H1 (cell line): ENCODE measurements around the gene GINS2. TPM values are rescaled to one million over a fixed set of nuclear protein-coding genes. Genes with fewer than 3 reads are reported as not detected.

Experiments used
- CTCF ChIA-PET: fragments of 300-600 bp; sonication (Branson Sonifier 250); formaldehyde crosslinking; loops from one replicate; lab custom pipeline; 2021; ENCODE audit not compliant: partially characterized antibody; lab: Charles Lee
- POLR2A ChIA-PET: fragments of 300-600 bp; sonication (Branson Sonifier 250); formaldehyde crosslinking; loops from one replicate; lab custom pipeline; 2021; ENCODE audit warnings: inconsistent platforms; ENCODE audit not compliant: partially characterized antibody; lab: Charles Lee
- DNase-seq, 2 experiments: peaks; one replicate each; pipeline versions ENCODE4 v3.0.0 to v3.0.0-alpha.2; 2010 to 2022; ENCODE audit warnings: low spot score in 2 of 2, low read depth in 1 of 2, mixed read lengths in 1 of 2
- FAIRE-seq: peaks from 2 replicates; lab custom pipeline; 2011; peaks lifted over from hg19 to GRCh38; lab: Jason Lieb, UNC
- H2AFZ ChIP-seq: 2 replicates; pipeline ENCODE4 v1.8.1; 2012; ENCODE audit warnings: low read length, inconsistent platforms
- H2AK5ac ChIP-seq: 2 replicates; pipeline ENCODE4 v1.6.1; 2013; ENCODE audit warnings: low read depth, low read length
- H2BK120ac ChIP-seq: replicated peaks from 2 replicates; pipeline ENCODE3; 2013; ENCODE audit warnings: low read depth, low read length, inconsistent platforms
- H2BK12ac ChIP-seq: 2 replicates; pipeline ENCODE4 v1.6.1; 2013; ENCODE audit warnings: low read depth, low read length
- H2BK15ac ChIP-seq: 2 replicates; pipeline ENCODE4 v1.6.1; 2013; ENCODE audit warnings: low read length
- H2BK20ac ChIP-seq: 2 replicates; pipeline ENCODE4 v1.6.1; 2013; ENCODE audit warnings: low read length
- H2BK5ac ChIP-seq: 2 replicates; pipeline ENCODE4 v1.6.1; 2013; ENCODE audit warnings: low read depth, low read length
- H3K14ac ChIP-seq: 2 replicates; pipeline ENCODE4 v1.6.1; 2013; ENCODE audit warnings: inconsistent platforms; ENCODE audit not compliant: insufficient read length
- H3K18ac ChIP-seq: 2 replicates; pipeline ENCODE4 v1.6.1; 2013; ENCODE audit warnings: low read length; ENCODE audit errors: extremely low read depth
- H3K23ac ChIP-seq: 2 replicates; pipeline ENCODE4 v1.6.1; 2013; ENCODE audit warnings: inconsistent platforms; ENCODE audit not compliant: insufficient read length
- H3K23me2 ChIP-seq: 2 replicates; pipeline ENCODE4 v1.6.1; 2013; ENCODE audit warnings: low read depth, low read length
- H3K27ac ChIP-seq: 2 replicates; pipeline ENCODE4 v1.6.1; 2011; ENCODE audit warnings: low read depth, low read length, inconsistent platforms
- H3K27me3 ChIP-seq, 4 experiments: replicated peaks in 1 of 4; 1 replicate in 1 of 4; 2 replicates in 3 of 4; pipeline versions ENCODE4 v1.6.1 to v1.8.1; 2011 to 2013; ENCODE audit warnings: low read length in 3 of 4, mild to moderate bottlenecking in 3 of 4, inconsistent platforms in 2 of 4, mixed read lengths in 2 of 4, moderate library complexity in 1 of 4; ENCODE audit not compliant: control insufficient read depth in 3 of 4, insufficient read depth in 3 of 4; ENCODE audit errors: extremely low read depth in 1 of 4
- H3K36me3 ChIP-seq, 4 experiments: 2 replicates each; pipeline versions ENCODE4 v1.6.1 to v1.8.1; 2011 to 2013; ENCODE audit warnings: mild to moderate bottlenecking in 4 of 4, low read length in 3 of 4, moderate library complexity in 2 of 4, control low read depth in 1 of 4, inconsistent platforms in 1 of 4; ENCODE audit not compliant: insufficient read depth in 4 of 4, control insufficient read depth in 2 of 4
- H3K4ac ChIP-seq: replicated peaks from 2 replicates; pipeline ENCODE3; 2013; ENCODE audit warnings: low read length, low read depth, mixed read lengths, inconsistent platforms; ENCODE audit not compliant: insufficient read length
- H3K4me1 ChIP-seq, 4 experiments: replicated peaks in 1 of 4; 1 replicate in 1 of 4; 2 replicates in 3 of 4; pipeline versions ENCODE4 v1.6.1 to v1.8.1; 2011 to 2013; ENCODE audit warnings: low read length in 3 of 4, inconsistent platforms in 2 of 4, mixed read lengths in 1 of 4; ENCODE audit not compliant: insufficient read depth in 4 of 4, control insufficient read depth in 3 of 4
- H3K4me2 ChIP-seq, 2 experiments: 2 replicates each; pipeline versions ENCODE4 v1.6.1 to v1.8.1; 2011 to 2013; ENCODE audit warnings: low read depth in 2 of 2, low read length in 2 of 2, control low read depth in 1 of 2, inconsistent platforms in 1 of 2, mild to moderate bottlenecking in 1 of 2; ENCODE audit not compliant: insufficient read depth in 1 of 2
- H3K4me3 ChIP-seq, 4 experiments: fragments of 200-600, 300-600 bp in 1 of 4; sonication (generic), shearing (Covaris generic), sonication (Bioruptor Twin) in 1 of 4; 2 replicates each; pipeline versions ENCODE4 v1.5.1 to v1.8.1; 2011 to 2016; ENCODE audit warnings: low read length in 4 of 4, low read depth in 3 of 4, control low read depth in 2 of 4, inconsistent platforms in 2 of 4, mild to moderate bottlenecking in 2 of 4, mixed read lengths in 1 of 4, moderate library complexity in 1 of 4; ENCODE audit not compliant: insufficient read depth in 2 of 4; ENCODE audit errors: extremely low read depth in 1 of 4
- H3K56ac ChIP-seq: replicated peaks from 2 replicates; pipeline ENCODE3; 2013; ENCODE audit warnings: low read depth, mild to moderate bottlenecking, mixed read lengths, low read length, inconsistent platforms; ENCODE audit not compliant: insufficient read length
- H3K79me1 ChIP-seq: 2 replicates; pipeline ENCODE4 v1.6.1; 2013; ENCODE audit warnings: low read depth, low read length, control low read depth
- H3K79me2 ChIP-seq, 2 experiments: 2 replicates each; pipeline versions ENCODE4 v1.6.1 to v1.8.1; 2012 to 2013; ENCODE audit warnings: low read length in 2 of 2, mild to moderate bottlenecking in 2 of 2, inconsistent platforms in 1 of 2; ENCODE audit not compliant: insufficient read depth in 2 of 2, control insufficient read depth in 1 of 2
- H3K9ac ChIP-seq, 4 experiments: replicated peaks in 1 of 4; 1 replicate in 1 of 4; 2 replicates in 3 of 4; pipeline versions ENCODE4 v1.6.1 to v1.8.1; 2011 to 2013; ENCODE audit warnings: low read depth in 3 of 4, low read length in 3 of 4, control low read depth in 2 of 4, mild to moderate bottlenecking in 2 of 4, moderate library complexity in 2 of 4, inconsistent platforms in 1 of 4; ENCODE audit errors: extremely low read depth in 1 of 4
- H3K9me3 ChIP-seq, 2 experiments: 2 replicates each; pipeline versions ENCODE4 v1.6.1 to v1.8.1; 2012 to 2013; ENCODE audit warnings: mild to moderate bottlenecking in 2 of 2, moderate library complexity in 2 of 2, control low read depth in 1 of 2, inconsistent platforms in 1 of 2, low read depth in 1 of 2, low read length in 1 of 2, mixed read lengths in 1 of 2; ENCODE audit not compliant: insufficient read depth in 2 of 2
- H4K20me1 ChIP-seq, 2 experiments: replicated peaks in 1 of 2; 2 replicates each; pipeline versions ENCODE3 to v1.8.1; 2011 to 2013; ENCODE audit warnings: inconsistent platforms in 2 of 2, low read length in 2 of 2, mild to moderate bottlenecking in 1 of 2; ENCODE audit not compliant: insufficient read depth in 2 of 2, control insufficient read depth in 1 of 2
- H4K5ac ChIP-seq: 2 replicates; pipeline ENCODE4 v1.6.1; 2013; ENCODE audit warnings: low read length, low read depth, mixed read lengths, inconsistent platforms; ENCODE audit not compliant: insufficient read length
- H4K8ac ChIP-seq: 2 replicates; pipeline ENCODE4 v1.8.0; 2013; ENCODE audit warnings: mild to moderate bottlenecking, moderate library complexity, low read length, inconsistent platforms; ENCODE audit not compliant: insufficient read depth; ENCODE audit errors: extremely low read depth
- H4K91ac ChIP-seq: replicated peaks from 2 replicates; pipeline ENCODE3; 2013; ENCODE audit warnings: low read length, mixed read lengths, inconsistent platforms; ENCODE audit not compliant: insufficient read length
- ASH2L ChIP-seq: fragments of 200-600, 300-600 bp; sonication (generic); IDR thresholded peaks from one replicate; pipeline ENCODE4 v1.7.1; 2017; ENCODE audit warnings: low read length
- CTBP2 ChIP-seq: IDR thresholded peaks from 2 replicates; pipeline ENCODE4 v1.7.0; 2011; ENCODE audit warnings: borderline replicate concordance, mild to moderate bottlenecking, moderate library complexity, mixed read lengths, low read length; ENCODE audit not compliant: insufficient read depth, insufficient read length
- EZH2 ChIP-seq: fragments of 200-600 bp; sonication (generic); IDR thresholded peaks from 2 replicates; pipeline ENCODE4 v1.7.1; 2012; ENCODE audit warnings: low read depth, mild to moderate bottlenecking, moderate library complexity, low read length, inconsistent platforms; ENCODE audit not compliant: severe bottlenecking
- JUND ChIP-seq: IDR thresholded peaks from 2 replicates; pipeline ENCODE4 v1.6.1; 2011; ENCODE audit warnings: mild to moderate bottlenecking, improper control_type of control experiment, low read length
- MAFK ChIP-seq: IDR thresholded peaks from 2 replicates; pipeline ENCODE4 v1.6.1; 2012; ENCODE audit warnings: low read depth, mild to moderate bottlenecking, improper control_type of control experiment, low read length
- RFX5 ChIP-seq: IDR thresholded peaks from 2 replicates; pipeline ENCODE4 v1.6.1; 2011; ENCODE audit warnings: low read depth, low read length, improper control_type of control experiment, borderline replicate concordance
- SP4 ChIP-seq: IDR thresholded peaks from 2 replicates; pipeline ENCODE4 v1.6.1; 2012; ENCODE audit warnings: low read length, inconsistent platforms
- WGBS, 2 experiments: shearing (Covaris generic) in 1 of 2; methylation state at CpG; one replicate each; pipeline versions ENCODE4 v1.1.6 to v1.1.7; 2013 to 2015; ENCODE audit warnings: low lambda C conversion rate in 2 of 2, mixed read lengths in 2 of 2, inconsistent platforms in 1 of 2, low coverage in 1 of 2, missing lambda C conversion rate in 1 of 2; ENCODE audit not compliant: insufficient replicate concordance in 2 of 2, insufficient coverage in 1 of 2, insufficient read length in 1 of 2; ENCODE audit errors: extremely low coverage in 1 of 2, missing lambda C conversion rate in 1 of 2; 5-methylcytosine and 5-hydroxymethylcytosine counted together
- polyA plus RNA-seq, 7 experiments: library from polyadenylated mRNA; depleted of rRNA in 3 of 7; stranded (reverse) in 5 of 7; unstranded in 2 of 7; fragments of >200 nt in 5 of 7; fragments of 200-250 nt in 2 of 7; gene quantifications; 1 replicate in 5 of 7; 2 replicates in 1 of 7; 4 replicates in 1 of 7; pipeline versions ENCODE4 v1.2.1 to v1.2.3, GENCODE V29; 2011 to 2013; ENCODE audit warnings: missing spikeins in 2 of 7, mixed read lengths in 2 of 7
- total RNA-seq: library from RNA; stranded (reverse); fragmentation: NEBNext Ultra II Directional; extraction: Animal tissue kit (Norgen Biotek cat#: 25700); gene quantifications from 2 replicates; pipeline ENCODE4 v1.2.1, GENCODE V29; 2021

Gene GINS2
- total and polyA plus RNA-seq, 2 of the 8 experiments (the other 6 are each of a cell fraction or from before 2014, with no cell fraction given): 29.4 to 59.1 TPM

DNA sequence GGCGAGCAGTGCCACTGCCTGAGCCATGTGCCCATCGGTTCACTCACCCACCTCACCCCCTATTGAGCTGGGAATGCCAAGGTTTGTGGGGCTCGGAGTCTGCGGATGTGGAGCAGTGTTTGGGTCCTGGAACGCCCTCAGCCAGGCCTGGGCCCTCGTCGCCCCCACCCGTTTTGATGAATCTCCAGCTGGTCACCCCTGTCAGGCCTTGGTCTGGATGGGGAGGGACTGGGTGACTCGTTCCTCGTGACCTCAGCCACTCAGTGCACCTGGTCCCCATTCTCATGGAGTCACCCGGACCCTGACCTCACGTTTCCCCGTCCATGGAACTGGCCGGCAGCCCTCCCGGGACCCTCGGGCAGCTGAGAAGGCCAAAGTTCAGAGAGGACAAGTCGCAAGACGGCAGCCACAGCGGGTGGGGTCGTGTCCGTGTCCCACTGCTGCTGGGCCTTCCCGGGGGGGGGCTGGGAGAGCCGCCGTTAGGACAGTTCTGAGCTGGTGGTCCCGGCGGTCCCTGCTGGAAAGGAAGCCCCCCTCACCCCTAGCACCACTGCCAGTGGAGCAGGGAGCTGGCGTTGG, 52.4 kb downstream of the GINS2 start:
- no peak overlapping the region for H4K5ac ChIP-seq
- 86% methylated on average over 22 of the region's 27 CpGs; no CpG with 5 or more reads in 1 of the 2 experiments for WGBS, 2 experiments
- no peak overlapping the region for H2BK20ac ChIP-seq
- TF ChIP-seq SP4 (no peak), MAFK (no peak), RFX5 (no peak), JUND (no peak), CTBP2 (no peak), ASH2L (no peak), EZH2 (no peak)
- no peak overlapping the region for H4K91ac ChIP-seq
- H3K36me3 ChIP-seq: peaks cover 0 to 11% (median 0%) of the 10 kb centered on the region in 4 experiments; a peak in 4 of 8 replicates
- H2BK12ac ChIP-seq: no peak overlapping the region
- peaks cover 43 to 65% of the 10 kb centered on the region in 2 experiments for H4K20me1 ChIP-seq
- peak overlapping the region; percentile 29; the same call in 1 of the 2 replicates for H2BK15ac ChIP-seq
- ChIA-PET POLR2A (interaction anchor here (1.0 kb wide), 1 partner anchor 10 kb away, joined by 3 read pairs; no protein-coding TSS in a partner anchor), CTCF (interaction anchor here (1.0 to 4.3 kb wide), 18 partner anchors 8 to 383 kb away, joined by 3 to 27 read pairs (median 6); no protein-coding TSS in a partner anchor)
- no peak overlapping the region for H3K14ac ChIP-seq
- H3K18ac ChIP-seq: no peak overlapping the region
- no peak overlapping the region for H2BK120ac ChIP-seq
- H2AFZ ChIP-seq: no peak overlapping the region
- no peak overlapping the region for H2AK5ac ChIP-seq
- 0 out of 2 replicates have a peak overlapping the region, but pooled peaks have one; percentile 35 for H2BK5ac ChIP-seq
- H4K8ac ChIP-seq: peak overlapping the region; percentile 3
- no peak overlapping the region for H3K4me3 ChIP-seq
- H3K56ac ChIP-seq: no peak overlapping the region
- no peak overlapping the region for H3K27ac ChIP-seq
- H3K23me2 ChIP-seq: no peaks in the 10 kb centered on the region
- no peak for FAIRE-seq
- no peak overlapping the region for H3K4me2 ChIP-seq
- no peaks in the 10 kb centered on the region for H3K9me3 ChIP-seq
- H3K79me2 ChIP-seq: peaks cover 0 to 92% of the 10 kb centered on the region in 2 experiments; a peak in 3 of 4 replicates
- no peak overlapping the region for H3K23ac ChIP-seq
- H3K27me3 ChIP-seq: no peaks in the 10 kb centered on the region
- H3K4me1 ChIP-seq: peaks cover 0 to 8% (median 0%) of the 10 kb centered on the region in 4 experiments; a peak in 4 of 7 replicates
- DNase-seq: no peak
- peaks cover 23% of the 10 kb centered on the region for H3K79me1 ChIP-seq
- no peak overlapping the region for H3K4ac ChIP-seq
- no peak overlapping the region for H3K9ac ChIP-seq
